ENCODE measurements around the gene DHTKD1. TPM values are rescaled to one million over a fixed set of nuclear protein-coding genes. Genes with fewer than 3 reads are reported as not detected.
A peak's percentile ranks its signal among the peaks of the same experiment; 100 is the strongest.

DHTKD1 gene
- polyA plus RNA-seq, 1 of the 3 experiments (the other 2 are of a cell fraction), result 17.7 TPM

GRCh38 chr10:12081470-12081869 is 12.7 kb downstream of the DHTKD1 start:
- no peaks in the 10 kb centered on the region for H4K20me1 ChIP-seq (ENCODE audit: insufficient read depth)
- 92% methylated on average over 7 of the region's 8 CpGs for WGBS (ENCODE audit: low lambda C conversion rate)
- no peaks in the 10 kb centered on the region for H3K9me3 ChIP-seq
- H3K4me1 ChIP-seq (ENCODE audit: control insufficient read depth in 1 of 2, insufficient read depth in 2 of 2, low read depth in 1 of 2, low read length in 1 of 2), result no peaks in the 10 kb centered on the region
- no peaks in the 10 kb centered on the region for H3K9me2 ChIP-seq
- no peak overlapping the region for H3K4me2 ChIP-seq
- no peak overlapping the region for H2AFZ ChIP-seq (ENCODE audit: low read depth)
- H3F3A ChIP-seq (replicated peaks; ENCODE audit: insufficient read depth), result peaks cover 6% of the 10 kb centered on the region
- TF ChIP-seq FOXM1 (IDR thresholded peaks at IDR 0.05; ENCODE audit: low read depth) (no peak), CHD2 (IDR thresholded peaks at IDR 0.05; ENCODE audit: low read length, partially characterized antibody) (no peak), YY1 (IDR thresholded peaks at IDR 0.05; ENCODE audit: low read depth) (no peak), FOXJ3 (CRISPR knock-in tag; IDR thresholded peaks at IDR 0.05) (no peak), SIN3A (IDR thresholded peaks at IDR 0.05; ENCODE audit: borderline replicate concordance, low read depth, low read length) (no peak)
- CTCF ChIA-PET, result interaction anchor here (1.1 kb wide), 1 partner anchor 95 kb away, joined by 3 read pairs; no protein-coding TSS in a partner anchor
- H3K9ac ChIP-seq, result no peak overlapping the region
- peaks cover 13% of the 10 kb centered on the region; the same call in 1 of the 2 replicates for H3K79me2 ChIP-seq (ENCODE audit: insufficient read depth)
- H3K36me3 ChIP-seq (replicated peaks in 1 of 2; ENCODE audit: control insufficient read depth in 1 of 2, insufficient read depth in 2 of 2, low read length in 1 of 2), result peaks cover 0 to 20% of the 10 kb centered on the region in 2 experiments
- DNase-seq, result no peak
- POLR2A ChIA-PET, result no interaction called here
- peak overlapping the region in 1 of 2 experiments; percentile 59; a peak in 1 of 4 replicates for H3K27ac ChIP-seq (ENCODE audit: low read depth in 2 of 2, low read length in 1 of 2)
- H3K4me3 ChIP-seq (ENCODE audit: low read depth in 2 of 2, low read length in 1 of 2), result no peak overlapping the region
- H3K27me3 ChIP-seq (ENCODE audit: insufficient read depth), result no peaks in the 10 kb centered on the region

DNA sequence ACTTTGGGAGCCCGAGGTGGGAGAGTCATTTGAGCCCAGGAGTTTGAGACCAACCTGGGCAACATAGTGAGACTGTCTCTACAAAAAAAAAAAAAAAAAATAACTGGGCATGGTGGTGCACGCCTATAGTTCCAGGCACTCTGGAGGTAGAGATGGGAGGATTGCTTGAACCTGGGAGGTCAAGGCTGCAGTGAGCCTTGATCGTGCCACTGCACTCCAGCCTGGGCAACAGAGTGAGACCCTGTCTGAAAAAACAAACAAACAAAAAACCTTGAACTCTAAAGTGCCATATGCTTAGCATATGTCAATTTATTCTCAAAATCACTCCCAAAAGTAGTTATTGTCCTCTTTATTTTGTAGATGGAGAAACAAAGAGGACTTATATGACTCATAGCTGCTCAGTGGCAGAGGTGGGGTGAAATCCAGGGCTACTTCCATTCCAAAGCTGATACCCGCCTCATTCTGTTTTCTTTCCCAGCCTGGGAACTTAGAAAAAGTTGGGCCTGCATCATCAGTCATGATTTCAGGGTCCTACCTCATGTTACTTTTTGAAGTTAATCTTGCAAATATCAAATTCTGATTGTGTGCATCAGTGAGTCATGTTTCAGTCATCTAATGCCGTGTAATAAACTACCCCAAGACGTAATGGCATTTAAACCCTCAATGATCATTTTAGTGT is 13.3 kb downstream of the DHTKD1 start:
- peaks cover 13% of the 10 kb centered on the region; the same call in 1 of the 2 replicates for H3K79me2 ChIP-seq (ENCODE audit: insufficient read depth)
- H3K9ac ChIP-seq, result no peak overlapping the region
- no peak overlapping the region for H3K4me2 ChIP-seq
- 55% methylated on average over 6 of the region's 6 CpGs for WGBS (ENCODE audit: low lambda C conversion rate)
- H3K9me3 ChIP-seq, result no peaks in the 10 kb centered on the region
- H3K4me3 ChIP-seq (ENCODE audit: low read depth in 2 of 2, low read length in 1 of 2), result no peak overlapping the region
- H3K27me3 ChIP-seq (ENCODE audit: insufficient read depth), result no peaks in the 10 kb centered on the region
- ChIA-PET CTCF (interaction anchor here (1.1 kb wide), 1 partner anchor 96 kb away, joined by 3 read pairs; no protein-coding TSS in a partner anchor), POLR2A (no interaction called here)
- no peaks in the 10 kb centered on the region for H3K4me1 ChIP-seq (ENCODE audit: control insufficient read depth in 1 of 2, insufficient read depth in 2 of 2, low read depth in 1 of 2, low read length in 1 of 2)
- H3K9me2 ChIP-seq, result no peaks in the 10 kb centered on the region
- peaks cover 3 to 20% of the 10 kb centered on the region in 2 experiments for H3K36me3 ChIP-seq (replicated peaks in 1 of 2; ENCODE audit: control insufficient read depth in 1 of 2, insufficient read depth in 2 of 2, low read length in 1 of 2)
- DNase-seq, result no peak
- peaks cover 6% of the 10 kb centered on the region for H3F3A ChIP-seq (replicated peaks; ENCODE audit: insufficient read depth)
- no peak overlapping the region for H2AFZ ChIP-seq (ENCODE audit: low read depth)
- H3K27ac ChIP-seq (ENCODE audit: low read depth in 2 of 2, low read length in 1 of 2), result peak overlapping the region in 1 of 2 experiments; percentile 59; a peak in 2 of 4 replicates
- no peaks in the 10 kb centered on the region for H4K20me1 ChIP-seq (ENCODE audit: insufficient read depth)
- no peak for TF ChIP-seq EP300 (IDR thresholded peaks at IDR 0.05; ENCODE audit: borderline replicate concordance in 1 of 2, low read depth in 1 of 2, low read length in 1 of 2)
- no peak for TF ChIP-seq NFIC (IDR thresholded peaks at IDR 0.05; ENCODE audit: borderline replicate concordance)
- TF ChIP-seq PBX3 (IDR thresholded peaks at IDR 0.05), result no peak
- no peak for TF ChIP-seq USF2 (IDR thresholded peaks at IDR 0.05; ENCODE audit: borderline replicate concordance, low read depth, low read length)
- peak; percentile 27; the same call in 1 of the 2 replicates for TF ChIP-seq JUND (IDR thresholded peaks at IDR 0.05)
- peak; percentile 55 for TF ChIP-seq FOSL2 (IDR thresholded peaks at IDR 0.05; ENCODE audit: borderline replicate concordance, low read depth)
- no peak for TF ChIP-seq ELF1 (IDR thresholded peaks at IDR 0.05)
